NCI-H460 (cell line): Measurements from ENCODE around the gene SPA17. TPM values are rescaled to one million over a fixed set of nuclear protein-coding genes. Genes with fewer than 3 reads are reported as not detected.

ENCODE experiments used
- DNase-seq: peaks from one replicate; pipeline ENCODE4 v3.0.0-alpha.2; 2016; ENCODE audit warnings: low read depth; ENCODE audit errors: extremely low read depth
- total RNA-seq: library from RNA; depleted of rRNA; stranded (reverse); fragments of >200 nt; shearing (Covaris generic); gene quantifications from 2 replicates; pipeline ENCODE4 v1.2.3, GENCODE V29; 2014

SPA17 gene
- total RNA-seq, 1 experiment from 2014 or later, result 14.0 TPM

DNA sequence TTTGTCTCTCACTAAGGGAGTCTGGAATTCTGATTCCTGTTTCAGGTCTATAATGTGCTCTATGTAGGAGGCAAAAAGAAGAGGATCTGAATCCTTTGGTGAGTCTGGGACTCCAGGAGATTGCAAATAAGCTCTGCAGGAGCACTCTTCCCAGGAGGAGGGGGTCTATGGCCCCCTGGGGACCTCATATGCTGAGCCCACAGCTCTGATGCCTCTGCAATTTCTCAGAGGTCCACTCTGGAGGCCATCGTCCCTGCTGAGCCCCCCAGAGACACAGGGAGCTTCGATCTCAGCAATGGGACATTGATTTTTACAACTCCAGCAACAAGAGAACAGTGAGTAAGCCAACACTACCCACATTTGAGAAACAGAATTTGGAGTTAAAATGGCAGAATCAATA, 45.8 kb downstream of the SPA17 start:
- DNase-seq, result no peak

DNA sequence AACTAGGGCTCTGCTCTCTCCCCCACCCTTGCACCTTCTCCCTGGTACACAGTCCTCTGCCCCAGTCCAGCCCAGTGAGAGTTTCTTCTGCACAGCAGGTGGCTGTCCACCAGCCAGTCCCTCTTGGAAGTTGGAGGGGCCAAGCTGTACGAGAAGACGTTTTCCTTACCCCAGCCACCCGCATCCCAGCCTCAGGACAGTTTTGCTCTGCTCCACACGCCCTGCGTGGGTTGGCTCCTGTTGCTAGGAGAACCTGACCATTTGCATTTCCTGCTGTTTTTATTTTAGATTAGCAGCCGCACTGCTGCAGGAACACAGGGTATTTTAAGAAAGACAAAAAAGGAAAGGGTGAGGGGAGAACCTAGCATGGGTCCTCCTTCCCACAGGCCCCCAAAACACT, 48.5 kb downstream of the SPA17 start:
- DNase-seq, result no peak

DNA sequence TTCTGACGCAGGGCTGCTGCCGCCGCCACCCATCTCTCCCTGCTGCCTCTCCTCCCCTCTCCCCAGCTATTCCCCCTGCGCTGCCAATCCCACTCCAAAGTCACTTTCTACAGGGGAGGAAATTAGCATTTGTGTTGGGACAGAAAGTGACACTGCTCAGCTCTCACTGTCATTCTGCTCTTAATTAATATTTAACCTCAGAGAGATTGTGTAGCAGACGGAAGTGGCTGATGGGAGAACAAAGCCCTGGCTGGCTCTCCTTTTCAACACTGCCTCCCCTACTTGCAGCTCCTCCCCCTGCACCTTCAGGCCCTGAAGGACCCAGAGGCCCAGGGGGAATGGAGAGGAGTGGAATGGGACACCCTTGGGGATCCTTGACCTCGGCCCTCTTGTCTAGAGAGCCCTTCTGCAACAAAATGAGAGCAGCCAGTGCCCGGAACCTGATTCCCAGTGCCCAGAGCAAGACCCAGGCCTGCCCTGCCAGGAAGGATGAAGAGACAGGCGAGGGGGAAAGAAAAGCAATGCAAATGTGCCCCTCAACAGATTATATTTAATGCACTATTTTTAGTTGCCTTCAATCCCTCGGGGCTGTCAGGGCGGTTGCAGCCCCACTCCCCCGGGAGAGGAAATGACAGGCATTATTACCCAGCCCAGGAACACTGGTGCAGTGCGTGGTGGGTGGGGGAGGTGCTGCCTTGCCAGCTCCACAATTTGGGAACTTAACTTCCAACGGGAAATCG, 51.4 kb downstream of the SPA17 start:
- no peak for DNase-seq

DNA sequence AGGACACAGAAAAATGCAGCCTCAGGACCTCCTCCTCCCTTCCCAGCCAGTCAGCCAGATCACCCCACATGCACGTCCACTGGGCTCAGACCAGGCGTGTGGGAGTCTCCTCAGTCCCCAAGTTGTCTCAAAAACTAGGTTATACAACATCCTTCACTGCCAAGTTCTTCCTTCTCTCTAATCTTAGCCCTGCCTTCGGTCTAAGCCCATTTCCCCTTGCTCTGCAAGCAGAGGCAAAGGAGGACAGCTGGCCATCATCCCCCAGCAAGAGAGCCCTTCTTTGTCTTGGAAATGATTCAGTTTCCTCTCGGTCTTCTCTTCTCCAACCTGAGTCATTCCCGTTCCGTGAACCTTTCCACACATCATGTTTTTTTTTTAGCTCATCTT, 52.0 kb downstream of the SPA17 start:
- no peak for DNase-seq

GRCh38 chr11:124727474-124727873, 53.8 kb downstream of the SPA17 start:
- no peak for DNase-seq

DNA sequence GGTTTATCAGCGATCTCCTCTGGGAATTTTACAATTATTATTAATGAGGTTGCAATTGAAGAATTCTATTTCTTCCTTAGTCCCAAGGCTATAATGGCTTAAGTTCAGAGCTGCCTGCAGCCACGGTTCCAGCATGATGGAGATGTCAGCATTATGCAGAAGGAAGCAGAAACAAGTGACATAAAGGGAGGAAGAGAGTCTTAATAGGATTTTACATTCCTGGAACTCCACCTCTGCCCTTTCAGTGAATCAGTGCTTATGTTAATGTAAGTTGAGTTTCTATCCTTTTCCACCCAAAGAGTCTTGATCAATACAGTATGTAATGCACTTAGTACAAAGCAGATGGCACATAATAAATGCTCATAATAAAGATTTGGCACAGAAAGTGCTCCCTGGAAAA, 54.4 kb downstream of the SPA17 start:
- no peak for DNase-seq

- no peak for DNase-seq
These were observed 55.9 kb downstream of the SPA17 start for GRCh38 chr11:124729571-124729970.

- DNase-seq, result no peak
These were observed 58.5 kb downstream of the SPA17 start for GRCh38 chr11:124732230-124732629.

GRCh38 chr11:124736736-124737135, 63.0 kb downstream of the SPA17 start:
- no peak for DNase-seq

- DNase-seq, result no peak
These were observed 64.1 kb downstream of the SPA17 start for GRCh38 chr11:124737638-124738305.

DNA sequence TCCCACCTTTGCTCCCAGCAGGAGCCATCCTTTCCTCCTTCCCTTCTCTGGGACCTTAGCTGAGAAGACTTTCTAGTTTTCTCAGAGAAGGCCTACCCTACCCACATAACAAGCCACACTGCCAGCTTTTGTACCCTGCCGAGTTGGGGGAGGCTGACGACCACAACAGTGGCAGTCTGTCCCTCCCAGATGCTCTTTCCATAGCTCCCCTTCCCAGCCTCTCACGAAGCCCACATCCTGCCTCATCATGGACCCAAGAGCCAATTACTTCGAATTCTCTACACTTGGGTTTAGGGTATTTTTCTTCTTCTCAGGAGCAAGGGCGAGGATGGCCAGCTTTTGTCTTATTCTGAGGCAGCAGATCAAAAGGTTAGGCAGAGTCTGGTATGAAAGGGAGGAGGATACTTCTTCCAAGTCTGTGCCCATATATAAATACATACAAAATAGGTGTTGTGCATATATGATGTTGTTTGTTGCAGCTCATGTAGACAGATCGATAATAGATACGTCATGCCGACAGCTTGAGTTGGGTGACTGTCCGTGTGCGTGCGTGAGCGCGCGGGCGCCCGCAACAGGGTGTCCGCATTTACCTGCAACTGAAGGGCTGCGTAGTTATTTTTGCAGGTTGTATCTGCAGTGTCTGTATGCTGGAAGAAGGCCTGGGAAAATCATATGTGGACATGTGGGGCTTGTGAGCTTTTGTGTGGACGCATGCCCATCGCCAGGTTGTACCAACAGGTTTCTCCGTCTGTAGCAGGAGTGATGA, 65.2 kb downstream of the SPA17 start:
- DNase-seq, result no peak

- DNase-seq, result peak; percentile 76
These were observed 66.0 kb downstream of the SPA17 start, which contains the start of gene NRGN for GRCh38 chr11:124739479-124740276. Gene NRGN (plus strand): TSS chr11:124739942. CDS start chr11:124740085, 143 bp downstream.

DNA sequence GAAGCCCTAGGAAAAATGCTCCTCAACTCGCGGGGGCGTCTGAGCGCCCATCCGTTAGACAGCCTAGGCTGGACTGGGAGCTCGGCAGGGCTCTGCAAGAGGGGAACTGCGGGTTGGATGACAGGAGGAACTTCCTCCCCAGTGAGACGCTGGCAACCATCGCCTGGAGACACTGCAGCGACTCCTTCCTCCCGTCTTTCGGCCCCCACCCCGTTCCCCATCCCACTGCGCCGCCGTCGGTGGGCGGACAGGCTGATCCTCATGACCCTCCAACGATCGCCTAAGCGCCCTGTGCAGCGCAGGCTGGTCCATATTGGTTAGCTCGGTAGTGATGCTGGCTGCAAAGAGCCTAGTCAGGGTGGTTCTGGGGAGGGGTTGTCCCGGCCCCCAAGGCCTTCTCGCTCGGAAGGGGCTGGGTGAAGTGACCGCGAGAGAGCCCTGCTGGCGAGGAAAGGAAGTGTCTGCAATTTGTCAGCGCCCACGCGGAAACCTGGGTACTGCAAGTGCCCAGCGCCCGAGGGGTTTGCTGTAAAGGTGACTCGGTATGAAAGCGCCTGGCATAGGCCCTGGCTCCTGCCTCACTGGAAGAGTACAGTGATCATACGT, 66.7 kb downstream of the SPA17 start:
- no peak for DNase-seq

DNA sequence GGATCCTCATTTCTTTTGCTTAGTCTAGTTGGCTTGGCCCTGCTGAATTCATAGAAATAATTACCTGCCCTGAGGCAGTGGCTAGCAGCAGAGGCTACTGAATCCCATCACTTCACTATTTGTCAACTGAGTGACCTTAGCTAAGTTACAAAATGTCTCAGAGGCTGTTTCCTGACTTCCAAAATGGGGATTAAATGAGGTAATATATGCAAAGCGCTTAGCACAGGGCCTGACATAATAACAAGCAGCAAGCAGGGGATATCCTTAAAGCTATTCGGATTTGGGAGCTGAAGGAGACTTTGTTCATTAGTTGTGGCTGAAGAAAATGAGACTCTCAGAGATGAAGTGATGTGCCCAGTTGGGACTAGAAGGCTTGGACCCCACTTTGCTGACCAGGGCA, 68.9 kb downstream of the SPA17 start:
- DNase-seq, result no peak

GRCh38 chr11:124743050-124743449, 69.3 kb downstream of the SPA17 start:
- DNase-seq, result no peak

DNA sequence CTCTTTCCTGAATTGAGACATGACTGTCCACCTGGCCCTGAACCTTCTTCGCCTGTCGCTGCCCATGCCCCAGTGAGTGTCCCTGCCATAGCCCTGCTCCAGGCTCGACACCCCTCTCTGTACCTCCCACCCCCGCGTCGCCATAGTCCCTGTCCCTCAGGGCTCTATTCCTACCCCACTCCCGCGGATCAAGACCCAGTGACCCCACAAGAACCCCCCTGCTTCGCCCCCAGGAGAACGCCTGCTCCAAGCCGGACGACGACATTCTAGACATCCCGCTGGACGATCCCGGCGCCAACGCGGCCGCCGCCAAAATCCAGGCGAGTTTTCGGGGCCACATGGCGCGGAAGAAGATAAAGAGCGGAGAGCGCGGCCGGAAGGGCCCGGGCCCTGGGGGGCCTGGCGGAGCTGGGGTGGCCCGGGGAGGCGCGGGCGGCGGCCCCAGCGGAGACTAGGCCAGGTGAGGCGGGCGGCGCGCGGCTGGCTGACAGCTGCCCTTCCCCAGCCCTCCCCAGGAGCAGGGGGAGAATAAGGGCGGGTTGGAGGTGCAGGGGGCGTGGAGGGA, 71.6 kb downstream of the SPA17 start:
- DNase-seq, result no peak

DNA sequence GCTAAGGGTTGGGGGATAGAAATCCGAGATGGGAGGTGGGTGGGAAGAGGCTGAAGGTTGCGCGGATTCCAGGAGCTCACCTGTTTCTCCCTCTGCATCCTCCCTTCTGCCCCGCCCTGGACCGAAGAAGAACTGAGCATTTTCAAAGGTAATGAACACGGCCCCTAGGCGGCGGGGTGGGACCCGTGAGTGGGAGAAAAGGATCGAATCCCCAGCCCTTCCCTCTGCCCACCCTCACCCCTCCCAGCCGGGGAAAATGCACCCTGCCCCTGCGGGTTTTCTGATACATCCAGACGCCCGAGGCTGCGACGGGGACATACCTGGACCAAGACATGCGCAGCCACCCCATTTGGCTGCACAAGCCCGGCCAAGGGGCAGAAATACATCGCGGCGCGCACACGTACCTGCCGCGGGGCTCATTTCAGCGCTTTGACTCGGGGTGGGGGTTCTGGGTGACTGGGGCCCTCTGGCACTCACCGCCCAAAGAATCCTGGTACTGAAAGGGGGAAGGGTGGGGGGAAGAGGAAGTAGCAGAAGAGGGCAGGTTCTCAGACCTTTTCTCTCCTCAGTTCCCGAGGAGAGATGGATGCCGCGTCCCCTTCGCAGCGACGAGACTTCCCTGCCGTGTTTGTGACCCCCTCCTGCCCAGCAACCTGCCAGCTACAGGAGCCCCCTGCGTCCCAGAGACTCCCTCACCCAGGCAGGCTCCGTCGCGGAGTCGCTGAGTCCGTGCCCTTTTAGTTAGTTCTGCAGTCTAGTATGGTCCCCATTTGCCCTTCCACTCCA, 72.3 kb downstream of the SPA17 start:
- no peak for DNase-seq

GRCh38 chr11:124746621-124747243, 73.0 kb downstream of the SPA17 start:
- peak; percentile 58 for DNase-seq
